ENCODE data around the gene ZNF511. TPM values are rescaled to one million over a fixed set of nuclear protein-coding genes. Genes with fewer than 3 reads are reported as not detected.

The ZNF511 gene
- total and polyA plus RNA-seq, 10 donors, result 26.3 to 50.6 (median 30.5) TPM

- H3K9me3 ChIP-seq, result no peaks in the 10 kb centered on the region
- peak overlapping the region; percentile 66 to 98 (median 92) for H3K4me3 ChIP-seq
- H3K4me1 ChIP-seq, result peaks cover 17 to 68% (median 52%) of the 10 kb centered on the region in 6 donors
- H3K27me3 ChIP-seq (replicated peaks in 1 of 7), result no peaks in the 10 kb centered on the region
- peaks cover 0 to 46% (median 30%) of the 10 kb centered on the region in 6 donors for H3K36me3 ChIP-seq
- WGBS, 5 donors, result 2 to 4% (median 4%) methylated on average over 24 to 25 of the region's 25 CpGs
- H3K27ac ChIP-seq, result peak overlapping the region; percentile 95 to 99 (median 98)
- peak in 1 of 3 donors; percentile 15 for TF ChIP-seq POLR2AphosphoS5 (IDR thresholded peaks at IDR 0.05)
- peak; percentile 41 to 89 (median 75) for TF ChIP-seq CTCF (IDR thresholded peaks at IDR 0.05 in 8 of 11, conservative IDR thresholded peaks at IDR 0.05 in 3 of 11)
- no peak for TF ChIP-seq POLR2A (IDR thresholded peaks at IDR 0.05)
- DNase-seq, result peak; percentile 94
- intact Hi-C loops (cut with DNase I; ENCODE audit: low total_unique reads), result no loop called here
Measured at GRCh38 chr10:133307776-133308420, 816 bp upstream of the ZNF511 start.

- Histone ChIP-seq H3K4me3 (peak overlapping the region; percentile 66 to 98 (median 92)), H3K4me1 (peaks cover 17 to 62% (median 51%) of the 10 kb centered on the region in 6 donors), H3K9me3 (no peaks in the 10 kb centered on the region), H3K27me3 (replicated peaks in 1 of 7) (no peaks in the 10 kb centered on the region), H3K36me3 (peaks cover 0 to 43% (median 32%) of the 10 kb centered on the region in 6 donors), H3K27ac (peak overlapping the region; percentile 95 to 99 (median 98))
- 11 to 39% (median 36%) methylated on average over 24 to 46 of the region's 46 CpGs for WGBS, 5 donors
- intact Hi-C loops (cut with DNase I; ENCODE audit: low total_unique reads), result no loop called here
- peak in 1 of 11 experiments; percentile 12 for TF ChIP-seq CTCF (IDR thresholded peaks at IDR 0.05 in 8 of 11, conservative IDR thresholded peaks at IDR 0.05 in 3 of 11)
- TF ChIP-seq POLR2AphosphoS5 (IDR thresholded peaks at IDR 0.05), result no peak
- no peak for TF ChIP-seq POLR2A (IDR thresholded peaks at IDR 0.05)
- DNase-seq, result peak; percentile 98
Measured at GRCh38 chr10:133309100-133309719, 496 bp downstream of the ZNF511 start.

GRCh38 chr10:133309720-133310398 is 1.1 kb downstream of the ZNF511 start:
- H3K36me3 ChIP-seq, result peaks cover 0 to 41% (median 32%) of the 10 kb centered on the region in 6 donors
- H3K27ac ChIP-seq, result peak overlapping the region in 6 of 8 donors; percentile 95 to 99 (median 98)
- no peaks in the 10 kb centered on the region for H3K9me3 ChIP-seq
- no peak for TF ChIP-seq POLR2A (IDR thresholded peaks at IDR 0.05)
- no peak for TF ChIP-seq CTCF (IDR thresholded peaks at IDR 0.05 in 8 of 11, conservative IDR thresholded peaks at IDR 0.05 in 3 of 11)
- no peak for TF ChIP-seq POLR2AphosphoS5 (IDR thresholded peaks at IDR 0.05)
- peak overlapping the region in 2 of 8 donors; percentile 75 to 98 for H3K4me3 ChIP-seq
- H3K4me1 ChIP-seq, result peaks cover 17 to 56% (median 45%) of the 10 kb centered on the region in 6 donors
- H3K27me3 ChIP-seq (replicated peaks in 1 of 7), result no peaks in the 10 kb centered on the region
- intact Hi-C loops (cut with DNase I; ENCODE audit: low total_unique reads), result no loop called here
- WGBS, 5 donors, result 88 to 90% (median 89%) methylated on average over 28 to 33 of the region's 33 CpGs
- peak; percentile 90 for DNase-seq
